Endometrial microvascular endothelial cells (primary cell): ENCODE measurements around the gene SP1. TPM values are rescaled to one million over a fixed set of nuclear protein-coding genes. Genes with fewer than 3 reads are reported as not detected.
"Not testable (repeated sequence)": the region's sequence is repeated elsewhere in the genome, so short reads cannot be mapped to it uniquely, and the experiment has no call there.

Experiments used
- in situ Hi-C: cut with HindIII; loops from 2 replicates; pipeline ENCODE4 v1.10.0; 2017; ENCODE audit warnings: low sequenced_read_pairs, low pct_unique_long_range_greater_than_20kb; ENCODE audit errors: inconsistent ontology term
- total RNA-seq: library from RNA; depleted of rRNA; stranded (reverse); fragments of >200 nt; gene quantifications from one replicate; pipeline ENCODE4 v1.2.3, GENCODE V29; 2015; ENCODE audit errors: inconsistent ontology term

Gene SP1
- total RNA-seq, 1 donor from 2014 or later: 34.6 TPM

- in situ Hi-C loops: loop anchor here (10.0 kb wide), 1 partner anchor 84 kb away; no protein-coding TSS in a partner anchor
These were observed 48.8 kb downstream of the SP1 start for GRCh38 chr12:53428741-53429140.

GRCh38 chr12:53430116-53430515 is 50.1 kb downstream of the SP1 start:
- in situ Hi-C loops: no loop called here

GRCh38 chr12:53431187-53431586 is 51.2 kb downstream of the SP1 start:
- in situ Hi-C loops: no loop called here

- in situ Hi-C loops: not testable (repeated sequence)
These were observed 55.4 kb downstream of the SP1 start for GRCh38 chr12:53435326-53435725.

GRCh38 chr12:53439582-53439981 is 59.6 kb downstream of the SP1 start:
- in situ Hi-C loops: not testable (repeated sequence)

DNA sequence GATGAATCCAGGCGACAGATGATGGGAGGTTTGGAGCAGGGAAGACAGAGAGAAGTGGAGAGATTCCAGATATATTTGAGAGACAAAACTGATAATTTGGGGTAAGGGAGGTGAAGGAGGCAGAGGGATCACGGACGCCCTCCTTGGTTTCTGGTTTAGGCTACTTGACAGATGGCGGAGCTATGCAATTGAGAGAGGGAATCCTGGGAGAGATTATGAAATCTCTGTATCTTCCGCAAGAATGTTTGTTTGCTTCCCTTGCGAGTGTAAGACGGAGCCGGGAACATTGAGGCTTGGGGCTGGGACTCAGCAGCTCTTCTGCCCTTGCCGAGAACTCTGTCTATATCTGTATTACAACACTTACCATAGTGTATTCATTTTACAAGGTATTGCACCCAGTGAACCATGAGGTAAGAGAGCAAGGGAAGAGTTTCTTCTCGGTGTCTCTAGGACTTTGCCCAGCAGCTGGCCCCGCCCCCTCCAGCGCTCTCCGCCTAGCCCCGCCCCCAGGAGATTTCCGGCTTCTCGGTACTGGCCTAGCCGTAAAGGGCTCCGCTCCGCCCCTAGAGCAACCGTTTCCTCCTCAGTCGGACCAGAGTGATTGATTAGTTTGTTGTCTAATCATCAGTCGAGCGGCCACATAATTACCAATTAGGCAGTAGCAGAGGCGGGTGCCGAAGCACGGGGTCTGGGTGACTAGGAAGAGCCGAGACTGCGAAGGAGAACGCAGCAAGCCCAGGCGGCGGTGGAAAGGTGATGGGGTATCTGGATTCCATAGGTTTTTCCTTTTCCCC is 61.3 kb downstream of the SP1 start, which contains the start of gene PRR13:
PRR13 (plus strand) TSS at position 695 of the 794 bp plus-strand sequence. CDS start 981 bp downstream, outside the sequence.
- in situ Hi-C loops: no loop called here

DNA sequence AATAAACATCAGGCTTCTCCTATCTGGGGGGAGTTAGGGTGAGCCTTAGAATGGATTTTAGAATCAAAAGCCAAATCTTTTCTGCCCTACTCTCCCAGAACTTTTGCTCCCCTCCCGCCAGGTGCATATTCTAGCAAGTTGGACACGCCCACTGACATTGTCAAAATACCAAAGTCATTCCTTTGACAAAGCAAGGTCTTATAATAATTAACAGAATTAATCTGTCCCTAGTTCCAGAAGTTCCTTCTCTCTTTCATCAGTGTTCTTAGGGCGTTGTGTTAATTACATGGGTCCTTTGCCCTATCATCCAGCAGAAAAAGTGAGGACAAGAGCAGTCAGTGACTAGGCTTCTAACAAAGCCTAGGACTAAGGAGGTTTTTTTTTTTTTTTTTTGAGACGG is 64.0 kb downstream of the SP1 start:
- in situ Hi-C loops: no loop called here

- in situ Hi-C loops: not testable (repeated sequence)
These were observed 64.8 kb downstream of the SP1 start for GRCh38 chr12:53444593-53445325.

- in situ Hi-C loops: no loop called here
These were observed 71.0 kb downstream of the SP1 start for GRCh38 chr12:53450936-53451335.

DNA sequence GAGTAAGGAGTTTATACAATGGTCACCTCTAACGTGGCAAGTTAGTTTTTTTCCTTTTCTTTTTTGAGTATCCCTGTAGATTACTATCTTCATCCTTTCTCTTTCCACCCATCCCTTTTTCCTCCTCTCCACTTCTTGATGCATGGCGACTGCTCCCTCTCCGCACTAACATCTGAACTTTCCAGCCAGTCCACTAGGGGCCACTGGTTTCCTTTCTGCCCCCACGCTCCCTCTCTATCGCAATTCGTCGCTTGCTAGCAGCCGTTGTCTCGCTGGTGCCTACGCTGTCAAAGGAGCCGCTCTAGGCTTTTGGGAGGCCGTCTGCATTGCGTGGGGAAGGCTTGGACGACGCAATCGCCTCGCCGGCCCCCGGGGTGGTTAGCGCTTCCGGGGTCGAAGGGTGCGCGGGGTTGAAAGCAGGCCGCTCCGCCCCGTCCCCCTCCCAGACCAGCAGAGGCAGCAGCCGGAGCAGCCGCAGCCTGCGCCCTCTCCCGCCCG is 71.7 kb downstream of the SP1 start, which contains the start of gene PCBP2:
PCBP2 (plus strand) TSS at position 442 of the 498 bp plus-strand sequence. CDS start 2,699 bp downstream, outside the sequence.
- in situ Hi-C loops: no loop called here

DNA sequence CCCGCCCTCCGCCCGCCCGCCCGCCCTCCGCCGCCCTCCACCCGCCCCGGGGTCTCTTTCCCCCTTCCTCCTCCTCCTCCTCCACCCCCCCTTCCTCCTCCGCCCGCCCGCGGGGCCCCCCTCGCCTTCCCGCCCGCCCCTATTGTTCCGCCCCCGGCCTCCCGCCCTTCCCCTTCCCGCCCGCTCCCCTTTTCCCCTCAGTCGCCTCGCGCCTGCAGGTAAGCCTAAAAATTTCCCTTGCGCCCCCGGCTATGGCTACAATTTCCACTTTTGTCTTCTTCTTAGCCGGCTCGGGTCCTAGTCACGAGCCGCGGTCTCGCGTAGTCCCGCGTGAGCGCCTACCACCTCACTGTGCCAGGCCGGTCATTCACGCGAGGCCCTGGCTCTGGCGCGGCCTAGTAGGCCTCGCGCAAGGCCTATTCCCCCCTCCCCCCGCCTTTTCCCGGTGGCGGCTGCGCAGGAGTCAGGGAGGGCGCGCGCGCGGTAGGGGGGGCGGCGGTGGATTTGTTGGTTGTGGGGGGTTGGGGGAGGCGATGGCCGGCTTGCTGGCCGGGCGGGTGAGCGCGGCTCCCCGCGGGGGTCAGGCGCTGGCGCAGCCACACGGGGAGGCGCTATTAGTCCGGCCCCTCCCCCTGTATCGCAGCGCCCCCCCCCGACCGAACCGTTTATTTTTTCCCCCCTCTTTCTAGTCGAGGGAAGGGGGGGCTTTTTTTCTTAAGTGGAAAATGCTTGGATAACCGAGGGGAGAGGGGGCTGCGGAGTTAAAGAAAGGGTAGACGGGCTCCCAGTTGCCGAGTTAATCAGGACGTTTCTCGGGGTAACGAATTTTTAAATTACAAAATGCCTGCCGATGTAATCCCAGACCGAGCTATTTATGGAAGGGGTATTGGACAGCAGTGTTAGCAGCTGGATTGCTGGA is 72.4 kb downstream of the SP1 start:
- in situ Hi-C loops: no loop called here

- in situ Hi-C loops: no loop called here
These were observed 74.1 kb downstream of the SP1 start for GRCh38 chr12:53453953-53454640.

DNA sequence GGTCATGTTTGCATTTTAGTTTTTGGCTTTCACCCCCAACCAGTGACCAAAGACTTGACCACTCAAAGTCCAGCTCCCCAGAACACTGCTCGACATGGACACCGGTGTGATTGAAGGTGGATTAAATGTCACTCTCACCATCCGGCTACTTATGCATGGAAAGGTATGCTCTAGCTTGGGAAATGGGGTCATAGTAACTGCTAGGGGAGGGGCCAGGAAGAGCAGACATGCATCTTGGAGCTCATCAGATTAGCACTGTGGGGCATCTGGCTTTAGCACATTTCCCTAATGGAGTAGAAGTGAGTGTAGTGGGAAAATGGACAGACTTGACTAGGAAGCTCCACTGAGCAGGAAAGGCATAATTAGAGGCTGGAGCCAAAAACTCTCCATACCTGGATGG is 74.7 kb downstream of the SP1 start:
- in situ Hi-C loops: no loop called here

GRCh38 chr12:53456654-53457366 is 76.8 kb downstream of the SP1 start:
- in situ Hi-C loops: no loop called here

DNA sequence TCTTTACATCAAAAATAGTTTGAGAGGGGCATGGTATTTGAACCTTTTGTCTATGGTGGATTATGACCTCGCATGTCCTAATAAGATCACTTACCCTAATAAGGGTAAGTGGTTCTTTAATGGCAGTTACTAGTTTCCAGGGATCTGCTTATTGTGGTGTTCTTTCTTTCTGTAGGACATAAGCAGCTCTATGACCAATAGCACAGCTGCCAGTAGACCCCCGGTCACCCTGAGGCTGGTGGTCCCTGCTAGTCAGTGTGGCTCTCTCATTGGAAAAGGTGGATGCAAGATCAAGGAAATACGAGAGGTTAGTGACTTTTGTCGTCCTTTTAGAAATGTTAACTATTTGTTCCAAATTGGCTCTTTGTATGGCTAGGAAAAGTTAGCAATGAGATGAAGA is 79.1 kb downstream of the SP1 start:
- in situ Hi-C loops: no loop called here

DNA sequence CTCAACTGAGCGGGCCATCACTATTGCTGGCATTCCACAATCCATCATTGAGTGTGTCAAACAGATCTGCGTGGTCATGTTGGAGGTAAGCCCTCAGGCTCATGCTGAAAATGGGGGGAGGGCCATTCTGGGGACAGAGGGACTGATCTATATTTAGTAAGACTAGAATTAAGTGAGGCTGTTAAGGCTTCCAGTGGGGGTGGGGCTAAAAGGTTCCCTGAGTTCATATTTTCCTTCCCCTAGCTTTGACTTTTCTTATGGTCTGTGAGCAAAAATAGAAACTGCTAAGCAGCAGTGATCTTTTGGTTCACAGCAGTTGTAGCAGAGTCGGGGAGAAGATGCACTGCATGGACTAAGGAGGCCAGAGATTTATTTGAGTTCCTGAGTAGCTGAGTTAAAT is 81.1 kb downstream of the SP1 start:
- in situ Hi-C loops: no loop called here

GRCh38 chr12:53461591-53461990 is 81.6 kb downstream of the SP1 start:
- in situ Hi-C loops: no loop called here

DNA sequence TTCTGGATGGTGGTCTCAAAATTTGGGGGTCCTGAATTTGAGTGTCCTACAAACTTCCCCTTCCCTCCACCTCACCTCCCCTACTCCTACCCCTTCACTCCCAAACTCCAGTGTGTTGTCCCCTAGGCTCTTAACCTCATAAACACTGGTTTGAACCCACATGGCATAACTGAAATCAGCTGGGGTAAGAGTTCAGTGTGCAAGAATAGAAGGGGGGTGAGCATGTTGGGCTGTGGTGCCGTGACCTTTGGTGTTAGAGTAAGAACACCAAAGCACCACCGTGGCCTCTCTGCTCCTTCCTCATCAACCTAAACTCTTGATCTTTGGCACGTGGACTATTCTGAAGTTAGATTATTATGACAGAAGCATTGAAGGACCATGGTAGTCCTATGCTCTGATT is 83.0 kb downstream of the SP1 start:
- in situ Hi-C loops: no loop called here
